GOT3 (cell line): ENCODE measurements around the gene ABAT.
"Not testable (repeated sequence)": the region's sequence is repeated elsewhere in the genome, so short reads cannot be mapped to it uniquely, and the experiment has no call there.

Experiments
- DNase-seq: peaks from one replicate; lab custom pipeline; 2025; ENCODE audit warnings: mixed read lengths; lab: John Stamatoyannopoulos, UW

ABAT gene

DNA sequence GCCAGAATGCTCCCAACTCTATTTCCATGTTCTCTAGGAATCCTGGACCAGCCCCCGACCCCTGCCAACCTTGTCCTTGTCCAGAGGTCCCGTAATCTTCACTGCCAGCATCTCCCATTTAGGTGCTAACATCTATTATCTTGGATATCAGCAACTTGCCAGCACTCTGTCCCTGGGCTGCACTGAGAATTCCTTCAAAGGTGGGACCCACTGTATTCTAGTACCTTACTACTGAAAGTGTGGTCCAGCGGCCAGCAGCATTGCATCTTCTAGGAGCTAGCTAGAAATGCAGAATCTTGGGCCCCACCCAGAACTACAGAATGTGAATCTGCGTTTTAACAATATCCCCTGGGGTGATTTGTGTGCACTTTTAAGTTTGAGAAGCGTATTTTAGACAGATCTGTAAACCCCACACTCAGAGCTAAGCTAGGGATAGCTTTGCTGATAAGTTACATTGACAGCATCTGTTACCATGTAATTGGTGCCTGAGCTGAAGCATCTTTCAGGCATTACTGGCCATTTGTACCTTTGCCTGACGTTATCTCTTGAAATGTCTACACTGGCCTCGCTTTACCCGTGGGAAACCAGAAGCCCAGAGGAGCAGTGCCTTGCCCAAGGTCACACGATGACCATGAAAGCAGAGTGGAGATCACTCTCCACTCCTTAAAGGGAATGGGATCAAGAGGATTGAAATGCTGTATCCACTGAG lies 8.3 kb downstream of the ABAT start:
- DNase-seq, result no peak

- no peak for DNase-seq
Observed at GRCh38 chr16:8683640-8684039, 9.2 kb downstream of the ABAT start.

GRCh38 chr16:8685617-8686016 lies 11.2 kb downstream of the ABAT start:
- DNase-seq, result no peak

DNA sequence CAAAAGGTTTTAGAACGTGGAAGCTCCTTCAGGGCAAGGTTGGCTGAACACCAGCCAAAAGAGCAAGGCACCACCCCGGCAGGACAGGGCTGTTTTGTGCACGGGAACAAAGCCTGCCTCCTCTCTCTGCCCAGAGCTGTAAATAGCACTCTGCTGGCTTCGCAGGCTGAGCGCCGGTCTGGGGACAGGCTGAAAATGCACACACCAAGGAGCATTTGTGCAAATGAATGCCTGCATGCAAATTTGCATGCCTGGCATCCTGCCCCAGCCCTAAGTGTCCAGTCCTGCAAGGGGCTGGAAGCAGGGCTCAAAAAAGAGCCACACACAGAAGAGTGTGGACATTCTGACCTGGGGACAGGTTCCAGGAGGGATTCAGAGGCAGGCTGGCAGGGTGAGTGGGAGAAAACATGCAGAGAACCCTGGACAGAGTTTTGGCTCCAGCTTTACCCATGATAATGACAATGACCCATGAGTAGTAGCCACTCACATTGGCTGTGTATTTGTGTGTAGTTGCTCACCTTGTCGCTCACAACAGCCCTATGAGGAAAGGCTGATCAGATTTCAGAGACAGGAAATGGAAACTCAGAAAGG lies 11.7 kb downstream of the ABAT start:
- no peak for DNase-seq

GRCh38 chr16:8686879-8687278 lies 12.5 kb downstream of the ABAT start:
- DNase-seq, result no peak

DNA sequence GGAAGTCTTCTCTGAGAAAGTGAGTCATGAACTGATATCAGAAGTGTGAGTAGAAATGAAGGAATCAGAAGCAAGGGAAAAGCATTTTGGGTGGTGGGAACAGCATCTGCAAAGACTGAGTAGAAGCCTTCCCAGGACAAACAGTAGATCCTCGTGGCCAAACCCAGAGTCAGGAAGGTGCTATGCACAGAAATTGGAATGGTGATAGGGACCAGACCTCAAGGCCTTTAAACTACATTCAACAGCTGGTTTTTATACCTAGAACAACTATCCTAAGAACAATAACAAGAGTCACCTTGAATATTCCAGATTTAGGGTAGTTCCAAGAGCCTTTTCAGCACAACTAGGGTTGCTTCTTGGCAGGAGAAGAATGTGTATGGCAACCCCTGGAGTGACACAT lies 15.3 kb downstream of the ABAT start:
- no peak for DNase-seq

DNA sequence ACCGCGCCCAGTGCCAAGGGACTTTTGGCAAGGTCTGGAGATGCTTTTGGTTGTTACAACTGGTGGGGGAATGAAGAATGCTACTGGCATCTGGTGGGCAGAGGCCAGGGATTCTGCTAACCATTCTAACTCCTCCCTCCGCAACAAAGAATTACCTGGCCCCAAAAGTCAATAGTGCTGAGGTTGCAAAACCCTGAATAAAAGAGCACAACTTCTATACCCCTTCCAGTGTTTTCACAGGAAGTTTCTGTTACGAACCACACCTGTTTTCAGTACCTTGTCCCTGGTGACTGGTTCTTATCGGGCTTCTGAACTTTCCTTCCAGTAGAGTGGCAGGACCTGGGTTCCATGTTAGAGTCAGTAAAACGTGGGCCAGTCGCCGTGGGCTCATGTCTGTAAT lies 17.3 kb downstream of the ABAT start:
- DNase-seq, result no peak

GRCh38 chr16:8694795-8695728 lies 20.6 kb downstream of the ABAT start:
- no peak for DNase-seq

GRCh38 chr16:8696880-8697279 lies 22.5 kb downstream of the ABAT start:
- DNase-seq, result no peak

DNA sequence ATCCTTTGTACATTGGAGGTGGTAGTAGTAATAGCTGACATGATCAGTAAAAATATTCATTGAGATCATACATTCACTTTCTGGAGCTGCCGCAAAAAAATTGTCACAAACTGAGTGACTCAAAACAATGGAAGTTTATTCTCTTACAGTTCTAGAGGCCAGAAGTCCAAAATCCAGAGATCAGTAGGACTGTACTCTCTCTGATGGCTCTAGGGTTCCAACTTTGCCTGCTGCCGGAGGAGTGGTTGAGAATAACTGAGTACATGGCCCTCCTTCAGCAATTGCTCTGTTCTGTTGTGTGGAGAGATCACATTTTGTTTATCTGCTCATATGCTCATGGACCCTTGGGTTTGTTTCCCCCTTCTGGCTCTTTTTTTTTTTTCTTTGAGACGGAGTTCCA lies 23.5 kb downstream of the ABAT start:
- no peak for DNase-seq

GRCh38 chr16:8703693-8704092 lies 29.3 kb downstream of the ABAT start:
- DNase-seq, result no peak

DNA sequence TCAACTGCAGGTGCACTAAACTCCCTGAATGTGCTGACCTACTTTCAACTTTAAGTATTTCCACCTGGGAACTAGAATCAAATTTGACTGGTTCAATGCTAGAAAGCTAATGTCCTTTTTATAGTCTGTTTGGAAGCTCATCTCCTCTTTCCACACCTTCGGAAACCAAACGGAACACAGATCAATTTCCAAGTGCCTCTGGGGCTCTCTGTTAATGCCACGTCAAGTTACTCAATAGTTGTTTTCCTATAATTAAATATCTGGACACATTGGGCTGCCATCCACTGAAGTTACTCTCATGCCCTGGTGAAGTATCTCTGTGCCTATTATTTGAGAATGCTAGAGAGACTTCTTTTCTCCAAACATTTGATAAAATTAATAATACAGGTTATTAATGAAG lies 29.7 kb downstream of the ABAT start:
- no peak for DNase-seq

GRCh38 chr16:8705100-8705822 lies 30.8 kb downstream of the ABAT start:
- DNase-seq, result not testable (repeated sequence)

DNA sequence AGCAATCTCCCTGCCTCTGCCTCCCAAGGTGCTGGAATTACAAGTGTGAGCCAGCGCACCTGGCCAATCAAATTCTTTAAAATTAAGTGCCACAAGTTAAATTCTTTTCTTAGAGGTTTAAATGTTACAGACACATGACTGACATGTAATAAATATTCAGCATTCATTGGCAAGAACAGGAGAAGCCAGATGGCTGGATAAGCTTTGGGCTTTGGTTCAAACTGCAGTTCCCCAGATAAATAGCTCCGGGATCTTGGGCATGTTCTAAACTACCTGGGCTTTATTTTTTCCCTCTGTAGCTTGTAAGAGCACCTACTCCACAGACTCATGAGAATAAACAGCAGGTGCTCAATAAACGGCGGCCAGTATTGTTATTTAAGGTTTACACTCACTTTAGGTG lies 34.1 kb downstream of the ABAT start:
- no peak for DNase-seq

- no peak for DNase-seq
Observed at GRCh38 chr16:8712589-8713361, 38.4 kb downstream of the ABAT start.

DNA sequence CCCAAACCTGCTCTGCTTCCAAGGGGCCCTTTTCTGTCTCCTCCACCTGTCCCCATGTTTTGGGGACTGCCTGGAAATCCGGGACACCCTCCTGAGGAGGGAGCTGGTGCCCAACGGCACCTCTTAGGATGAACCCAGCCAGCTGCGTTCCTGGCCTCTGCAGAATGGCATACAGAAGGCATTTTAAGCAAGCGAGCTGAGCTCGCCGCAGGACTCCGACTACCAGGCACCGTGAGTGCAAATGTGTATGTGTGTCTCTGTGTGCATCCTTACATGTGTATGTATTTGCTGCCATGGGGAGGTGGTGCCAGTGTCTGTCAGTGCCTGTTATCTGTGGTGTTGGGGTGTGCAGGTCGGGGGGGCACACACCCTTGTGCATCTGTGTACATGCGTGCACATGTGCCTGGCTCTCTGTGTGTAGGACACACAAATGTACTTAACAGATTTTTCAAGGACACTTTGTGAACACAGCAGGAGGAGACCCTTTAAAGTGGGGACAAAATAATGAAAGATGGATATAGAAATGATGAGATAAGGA lies 39.3 kb downstream of the ABAT start:
- DNase-seq, result no peak

DNA sequence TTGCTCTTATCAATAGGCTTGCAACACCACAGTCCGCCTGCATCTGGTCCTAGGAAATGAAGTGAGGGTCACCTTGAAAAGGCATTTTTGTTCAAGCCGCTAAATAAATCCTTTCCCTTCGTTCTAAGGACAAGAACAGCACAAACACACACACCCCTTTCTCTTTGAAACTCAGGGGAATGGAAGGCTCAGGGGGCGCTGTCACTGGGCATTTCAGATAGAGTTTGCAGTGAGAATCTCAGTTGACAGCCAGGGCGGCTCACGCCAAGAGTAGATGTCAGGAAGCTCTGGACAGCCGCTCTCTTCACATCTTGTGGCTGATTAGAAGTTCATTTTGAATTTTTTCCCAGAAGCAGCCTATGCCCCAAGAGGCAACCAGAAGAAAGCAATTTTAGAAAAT lies 39.8 kb downstream of the ABAT start:
- no peak for DNase-seq

DNA sequence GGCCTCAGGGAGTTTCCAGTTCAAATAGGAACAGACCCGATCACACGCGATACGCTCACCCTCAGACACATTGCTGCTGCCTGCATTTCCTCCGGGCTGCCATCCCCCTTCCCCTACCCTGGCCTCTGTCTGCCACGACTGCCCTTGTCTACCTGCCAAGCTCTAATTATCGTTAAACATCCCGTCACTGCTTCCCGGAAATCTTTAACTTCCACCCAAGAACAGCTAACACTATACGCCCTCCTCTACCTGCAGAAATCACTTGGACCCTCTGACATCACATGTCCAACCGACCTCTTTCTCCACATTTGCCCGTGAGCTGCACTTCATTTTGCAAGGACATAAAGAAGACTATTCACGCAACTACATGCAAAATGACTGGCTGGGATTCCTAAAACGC lies 40.4 kb downstream of the ABAT start:
- no peak for DNase-seq

GRCh38 chr16:8716052-8716451 lies 41.6 kb downstream of the ABAT start:
- no peak for DNase-seq

DNA sequence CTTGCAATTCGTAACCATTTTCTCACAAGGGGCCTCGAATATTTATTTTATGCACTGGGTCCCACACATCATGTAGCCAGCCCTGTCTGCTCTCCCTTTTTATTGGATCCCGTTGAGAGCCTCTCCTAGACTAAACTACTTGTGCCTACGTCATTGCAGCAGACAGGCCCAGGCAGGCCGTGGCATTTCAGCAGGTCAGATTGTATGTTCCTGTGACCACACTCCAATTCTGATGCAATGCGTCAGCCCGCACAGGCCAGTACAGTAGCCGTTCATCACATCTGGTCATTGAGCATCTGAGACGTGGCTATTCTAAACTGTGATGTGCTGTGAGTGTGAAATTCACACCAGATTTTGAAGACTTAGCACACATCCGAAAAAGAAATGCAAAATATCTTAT lies 42.2 kb downstream of the ABAT start:
- DNase-seq, result no peak

- DNase-seq, result no peak
Observed at GRCh38 chr16:8717469-8717868, 43.1 kb downstream of the ABAT start.
